Body of pancreas (tissue), 4 donors: Measurements from ENCODE around the gene SAFB2.

Experiments used
- POLR2A ChIP-seq, 3 donors: fragments of 450-650 bp; IDR thresholded peaks; one replicate each; pipeline ENCODE4 v1.6.1; 2016; ENCODE audit warnings: antibody characterized with exemption in 3 of 3, mild to moderate bottlenecking in 2 of 3
- TF ChIP-seq, protein P1 (sequence below), 7 experiments: fragments of 450-650 bp in 4 of 7; fragments of 200-600 bp in 3 of 7; sonication (generic) in 3 of 7; IDR thresholded peaks; one replicate each; pipeline ENCODE4 v1.5.1; 2016 to 2019; ENCODE audit warnings: antibody characterized with exemption in 7 of 7

DNA sequence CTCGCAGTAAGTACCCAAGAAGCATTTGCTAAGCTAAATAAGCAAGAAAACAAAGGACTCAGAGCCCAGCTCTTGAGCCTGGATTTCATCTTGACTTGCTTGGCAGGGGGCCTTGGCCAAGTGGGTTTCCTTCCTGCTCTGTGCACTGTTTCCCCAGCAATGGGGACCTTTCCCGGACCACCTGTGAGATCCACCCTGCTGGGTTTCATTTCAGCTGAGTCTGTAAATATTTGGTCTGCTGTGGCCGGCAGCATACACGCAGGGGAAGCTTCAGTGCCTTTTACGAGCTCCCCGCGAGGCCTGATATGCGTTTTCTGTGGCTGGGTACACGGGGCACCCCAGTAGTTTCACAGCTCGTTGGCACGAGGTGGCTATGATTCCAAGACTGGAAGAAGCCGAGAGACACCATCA is 42.4 kb downstream of the SAFB2 start:
- TF ChIP-seq, protein P1, sequence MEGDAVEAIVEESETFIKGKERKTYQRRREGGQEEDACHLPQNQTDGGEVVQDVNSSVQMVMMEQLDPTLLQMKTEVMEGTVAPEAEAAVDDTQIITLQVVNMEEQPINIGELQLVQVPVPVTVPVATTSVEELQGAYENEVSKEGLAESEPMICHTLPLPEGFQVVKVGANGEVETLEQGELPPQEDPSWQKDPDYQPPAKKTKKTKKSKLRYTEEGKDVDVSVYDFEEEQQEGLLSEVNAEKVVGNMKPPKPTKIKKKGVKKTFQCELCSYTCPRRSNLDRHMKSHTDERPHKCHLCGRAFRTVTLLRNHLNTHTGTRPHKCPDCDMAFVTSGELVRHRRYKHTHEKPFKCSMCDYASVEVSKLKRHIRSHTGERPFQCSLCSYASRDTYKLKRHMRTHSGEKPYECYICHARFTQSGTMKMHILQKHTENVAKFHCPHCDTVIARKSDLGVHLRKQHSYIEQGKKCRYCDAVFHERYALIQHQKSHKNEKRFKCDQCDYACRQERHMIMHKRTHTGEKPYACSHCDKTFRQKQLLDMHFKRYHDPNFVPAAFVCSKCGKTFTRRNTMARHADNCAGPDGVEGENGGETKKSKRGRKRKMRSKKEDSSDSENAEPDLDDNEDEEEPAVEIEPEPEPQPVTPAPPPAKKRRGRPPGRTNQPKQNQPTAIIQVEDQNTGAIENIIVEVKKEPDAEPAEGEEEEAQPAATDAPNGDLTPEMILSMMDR (IDR thresholded peaks at IDR 0.05) = no peak
- no peak for TF ChIP-seq POLR2A (IDR thresholded peaks at IDR 0.05)
